GM18505 (cell line): Measurements from ENCODE around the gene SETD3.

Experiments
- ATAC-seq: cut with Tn5 transposase; IDR thresholded peaks from one replicate; pipeline ENCODE4 v1.9.1; 2021; ENCODE audit not compliant: unreplicated experiment
- POLR2A ChIP-seq: IDR thresholded peaks from 4 replicates; pipeline ENCODE4 v1.6.1; 2011; ENCODE audit warnings: borderline replicate concordance; ENCODE audit not compliant: insufficient read depth, insufficient read length; ENCODE audit errors: extremely low read depth

SETD3 gene

GRCh38 chr14:99377951-99378350, 102.7 kb downstream of the SETD3 start:
- ATAC-seq = no peak
- TF ChIP-seq POLR2A = no peak

- no peak for TF ChIP-seq POLR2A
- no peak for ATAC-seq
Measured at GRCh38 chr14:99374964-99375363, 105.7 kb downstream of the SETD3 start.

GRCh38 chr14:99363616-99364290, 116.9 kb downstream of the SETD3 start:
- TF ChIP-seq POLR2A = no peak
- no peak for ATAC-seq

- TF ChIP-seq POLR2A = no peak
- ATAC-seq = no peak
Measured at GRCh38 chr14:99363051-99363450, 117.6 kb downstream of the SETD3 start.

- ATAC-seq = no peak
- TF ChIP-seq POLR2A = no peak
Measured at GRCh38 chr14:99361596-99362215, 119.0 kb downstream of the SETD3 start.

- ATAC-seq = no peak
- TF ChIP-seq POLR2A = no peak
Measured at GRCh38 chr14:99360774-99361595, 119.7 kb downstream of the SETD3 start.

- TF ChIP-seq POLR2A = no peak
- no peak for ATAC-seq
Measured at GRCh38 chr14:99359906-99360305, 120.8 kb downstream of the SETD3 start.

GRCh38 chr14:99357916-99358390, 122.7 kb downstream of the SETD3 start:
- no peak for ATAC-seq
- TF ChIP-seq POLR2A = no peak

GRCh38 chr14:99357151-99357915, 123.3 kb downstream of the SETD3 start:
- ATAC-seq = no peak
- TF ChIP-seq POLR2A = no peak

- no peak for ATAC-seq
Measured at GRCh38 chr14:99356031-99356608, 124.5 kb downstream of the SETD3 start.

GRCh38 chr14:99354166-99354875, 126.3 kb downstream of the SETD3 start:
- ATAC-seq = no peak
- TF ChIP-seq POLR2A = no peak

More at GRCh38 chr14:99356031-99356608, 124.5 kb downstream of the SETD3 start:
- TF ChIP-seq POLR2A = no peak

GRCh38 chr14:99352688-99353280, 127.9 kb downstream of the SETD3 start:
- no peak for ATAC-seq
- TF ChIP-seq POLR2A = no peak

GRCh38 chr14:99351166-99352007, 129.3 kb downstream of the SETD3 start:
- ATAC-seq = no peak
- TF ChIP-seq POLR2A = no peak
